UCSD-AML1 (cell line): Measurements from ENCODE around the gene TRIM22.
"Not testable (repeated sequence)": the region's sequence is repeated elsewhere in the genome, so short reads cannot be mapped to it uniquely, and the experiment has no call there.

Source experiments
- DNase-seq: peaks from one replicate; lab custom pipeline; 2025; ENCODE audit not compliant: unreplicated experiment; lab: John Stamatoyannopoulos, UW

The TRIM22 gene

GRCh38 chr11:5689551-5689983, at the start of gene TRIM22:
TRIM22 (plus strand) TSS chr11:5689790; CDS start chr11:5696233, 6,443 bp downstream.
- DNase-seq, result peak; percentile 36

GRCh38 chr11:5639953-5640352, 49.6 kb upstream of the TRIM22 start:
- no peak for DNase-seq

GRCh38 chr11:5643585-5643984, 46.0 kb upstream of the TRIM22 start:
- no peak for DNase-seq

- DNase-seq, result no peak
Observed at GRCh38 chr11:5646139-5646538, 43.5 kb upstream of the TRIM22 start.

GRCh38 chr11:5655474-5655873, 34.1 kb upstream of the TRIM22 start:
- DNase-seq, result no peak

GRCh38 chr11:5656956-5657355, 32.6 kb upstream of the TRIM22 start:
- not testable (repeated sequence) for DNase-seq

- no peak for DNase-seq
Observed at GRCh38 chr11:5658318-5658717, 31.3 kb upstream of the TRIM22 start.

GRCh38 chr11:5663511-5663910, 26.1 kb upstream of the TRIM22 start:
- no peak for DNase-seq

GRCh38 chr11:5665051-5665570, 24.5 kb upstream of the TRIM22 start:
- no peak for DNase-seq

GRCh38 chr11:5665746-5666401, 23.7 kb upstream of the TRIM22 start:
- no peak for DNase-seq

- DNase-seq, result no peak
Observed at GRCh38 chr11:5666402-5666793, 23.2 kb upstream of the TRIM22 start.

- DNase-seq, result no peak
Observed at GRCh38 chr11:5671831-5672230, 17.8 kb upstream of the TRIM22 start.

- DNase-seq, result no peak
Observed at GRCh38 chr11:5674391-5674790, 15.2 kb upstream of the TRIM22 start.

GRCh38 chr11:5679811-5680210, 9.8 kb upstream of the TRIM22 start:
- DNase-seq, result no peak

GRCh38 chr11:5682890-5683441, 6.6 kb upstream of the TRIM22 start:
- not testable (repeated sequence) for DNase-seq

- DNase-seq, result not testable (repeated sequence)
Observed at GRCh38 chr11:5683620-5684019, 6.0 kb upstream of the TRIM22 start.

GRCh38 chr11:5684036-5684645, 5.4 kb upstream of the TRIM22 start:
- DNase-seq, result no peak

- DNase-seq, result peak; percentile 78
Observed at GRCh38 chr11:5684646-5685362, 4.8 kb upstream of the TRIM22 start, which contains the start of gene TRIM5. TRIM5 (minus strand) TSS chr11:5685074; CDS start chr11:5680177, 4,897 bp downstream.

- no peak for DNase-seq
Observed at GRCh38 chr11:5686426-5686825, 3.2 kb upstream of the TRIM22 start.

- no peak for DNase-seq
Observed at GRCh38 chr11:5688482-5688881, 1.1 kb upstream of the TRIM22 start.

GRCh38 chr11:5690216-5690615, 626 bp downstream of the TRIM22 start:
- DNase-seq, result peak; percentile 27
